ENCODE data around the gene ZNRF3.

The ZNRF3 gene

DNA sequence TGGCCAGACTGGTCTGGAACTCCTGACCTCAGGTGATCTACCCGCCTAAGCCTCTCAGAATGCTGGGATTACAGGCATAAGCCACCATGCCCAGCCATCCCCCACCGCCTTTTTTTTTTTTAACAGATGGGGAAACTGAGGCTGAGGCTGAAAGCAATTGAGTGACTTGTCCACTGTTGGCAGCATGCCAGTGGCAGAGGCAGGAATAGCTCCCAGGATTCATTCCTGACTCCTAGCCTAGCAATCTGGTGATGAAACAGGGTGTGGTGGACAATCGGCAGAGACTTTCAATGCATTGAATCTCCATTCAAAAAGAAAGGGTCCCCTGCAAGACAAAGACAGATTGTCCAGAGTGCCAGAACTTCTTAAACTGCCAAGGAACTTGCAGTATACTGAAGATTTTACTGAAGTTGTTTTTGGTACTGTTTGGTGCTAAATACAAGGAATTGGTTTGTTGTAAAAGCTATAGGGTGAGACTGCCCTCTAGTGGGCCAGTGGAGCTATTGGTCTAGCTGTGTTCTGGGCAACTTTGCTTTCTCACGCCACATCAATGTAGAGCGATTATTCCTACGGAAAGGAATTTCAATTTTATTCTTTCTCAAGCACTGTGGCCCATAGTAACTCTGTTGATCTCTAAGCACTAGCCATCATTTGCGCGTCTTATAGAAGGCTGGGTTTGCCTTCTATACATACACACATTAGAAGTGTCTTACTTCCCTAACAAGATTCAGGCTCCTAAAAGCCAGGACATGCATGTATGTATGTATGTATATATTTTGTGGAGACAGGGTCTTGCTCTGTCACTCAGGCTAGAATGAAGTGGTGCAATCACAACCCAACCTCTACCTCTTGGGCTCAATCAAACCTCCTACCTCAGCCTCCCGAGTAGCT is 157.3 kb downstream of the ZNRF3 start:
- in situ Hi-C loops (cut with MboI; ENCODE audit: low pct_unique_long_range_greater_than_20kb, low sequenced_read_pairs), result no loop called here
- DNase-seq, result peak; percentile 75

DNA sequence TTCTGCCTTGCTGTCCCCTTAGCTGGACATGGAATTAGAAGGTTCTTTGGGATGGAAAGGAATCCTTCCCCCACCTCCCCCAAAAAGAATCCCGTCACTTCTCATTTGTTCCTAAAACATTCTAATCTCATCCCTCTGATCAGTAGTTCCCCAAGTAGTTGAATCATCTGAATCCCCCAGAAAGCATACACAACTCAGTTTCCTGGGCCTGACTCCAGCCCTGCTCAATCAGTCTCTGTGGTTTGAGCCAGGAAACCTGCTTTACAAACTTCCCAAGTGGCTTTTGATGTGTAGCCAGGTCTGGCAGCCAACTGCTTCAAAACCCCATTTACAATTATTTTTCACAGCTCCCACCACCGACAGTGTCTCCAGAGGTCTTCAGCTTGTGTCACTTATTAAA is 158.0 kb downstream of the ZNRF3 start:
- DNase-seq, result no peak
- in situ Hi-C loops (cut with MboI; ENCODE audit: low pct_unique_long_range_greater_than_20kb, low sequenced_read_pairs), result no loop called here

DNA sequence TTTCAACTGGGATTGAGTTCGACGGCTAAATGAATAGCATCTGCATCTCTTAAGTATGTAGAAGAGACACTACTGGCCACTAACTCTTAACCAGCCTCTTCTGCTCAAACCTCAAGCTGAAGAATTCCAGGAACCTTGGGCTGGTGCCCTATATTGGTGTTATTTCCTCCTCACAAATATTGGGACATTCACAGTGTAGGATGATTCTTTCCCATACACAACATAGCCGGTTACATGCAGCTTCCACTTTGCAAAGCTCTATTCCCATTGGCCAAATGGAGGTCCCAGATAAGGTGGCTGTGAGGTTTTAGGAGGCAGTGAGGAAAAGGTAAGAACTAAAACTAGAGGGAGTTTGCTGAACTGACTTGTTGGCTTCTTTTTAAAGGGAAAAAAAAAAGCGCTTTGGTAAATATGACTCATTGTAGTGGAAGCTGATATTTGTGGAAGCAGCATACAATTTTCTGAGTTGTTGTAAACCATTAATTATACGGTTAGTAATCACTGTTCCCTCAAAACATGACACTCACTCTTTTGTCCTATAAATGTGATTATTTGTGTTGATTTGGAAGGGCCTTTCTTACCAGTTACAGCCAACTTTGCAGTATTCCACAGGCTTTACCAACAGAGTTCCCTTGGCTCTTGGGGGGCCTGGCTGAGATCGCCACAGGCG is 160.7 kb downstream of the ZNRF3 start:
- no peak for DNase-seq
- in situ Hi-C loops (cut with MboI; ENCODE audit: low pct_unique_long_range_greater_than_20kb, low sequenced_read_pairs), result no loop called here

DNA sequence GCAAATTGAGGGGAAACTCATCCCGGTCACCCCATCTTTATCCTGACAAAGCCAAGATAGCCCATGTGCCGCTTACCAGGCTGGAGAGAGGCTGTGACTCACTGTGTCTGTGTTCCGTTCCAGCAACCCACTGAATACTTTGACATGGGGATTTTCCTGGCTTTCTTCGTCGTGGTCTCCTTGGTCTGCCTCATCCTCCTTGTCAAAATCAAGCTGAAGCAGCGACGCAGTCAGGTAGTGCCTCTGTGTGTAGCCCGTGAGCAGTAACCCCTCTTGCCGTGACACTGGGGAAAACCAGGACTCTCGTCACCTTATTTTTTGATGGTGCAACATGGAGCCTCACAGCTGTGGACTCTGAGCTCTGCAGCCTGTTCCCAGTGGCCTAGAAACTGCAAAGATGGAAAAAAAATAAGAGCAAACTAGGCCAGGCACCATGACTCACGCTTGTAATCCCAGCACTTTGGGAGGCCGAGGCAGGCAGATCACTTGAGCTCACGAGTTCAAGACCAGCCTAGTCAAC is 161.3 kb downstream of the ZNRF3 start:
- no peak for DNase-seq
- in situ Hi-C loops (cut with MboI; ENCODE audit: low pct_unique_long_range_greater_than_20kb, low sequenced_read_pairs), result no loop called here

DNA sequence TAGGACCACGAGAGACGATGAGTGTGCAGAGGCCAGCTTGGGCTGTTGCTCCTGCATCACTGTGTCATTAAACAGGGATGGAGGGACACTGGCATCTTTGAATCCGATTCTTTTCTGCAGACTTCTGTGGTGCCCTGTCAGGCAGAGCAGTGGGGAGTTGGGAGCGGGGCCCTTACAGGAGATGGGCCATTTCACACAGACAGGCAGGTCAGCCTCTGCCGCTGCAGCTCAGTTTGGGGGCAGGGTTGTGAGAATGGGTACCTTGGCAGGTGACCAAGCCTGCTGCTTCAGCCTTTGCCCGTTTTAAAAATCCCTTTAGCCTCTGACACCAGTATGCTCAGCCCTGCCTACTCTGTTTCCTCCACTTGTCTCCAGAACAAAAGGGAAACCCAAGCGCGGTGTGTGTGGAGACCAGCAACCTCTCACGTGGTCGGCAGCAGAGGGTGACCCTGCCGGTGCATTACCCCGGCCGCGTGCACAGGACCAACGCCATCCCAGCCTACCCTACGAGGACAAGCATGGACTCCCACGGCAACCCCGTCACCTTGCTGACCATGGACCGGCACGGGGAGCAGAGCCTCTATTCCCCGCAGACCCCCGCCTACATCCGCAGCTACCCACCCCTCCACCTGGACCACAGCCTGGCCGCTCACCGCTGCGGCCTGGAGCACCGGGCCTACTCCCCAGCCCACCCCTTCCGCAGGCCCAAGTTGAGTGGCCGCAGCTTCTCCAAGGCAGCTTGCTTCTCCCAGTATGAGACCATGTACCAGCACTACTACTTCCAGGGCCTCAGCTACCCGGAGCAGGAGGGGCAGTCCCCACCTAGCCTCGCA is 165.7 kb downstream of the ZNRF3 start:
- in situ Hi-C loops (cut with MboI; ENCODE audit: low pct_unique_long_range_greater_than_20kb, low sequenced_read_pairs), result no loop called here

DNA sequence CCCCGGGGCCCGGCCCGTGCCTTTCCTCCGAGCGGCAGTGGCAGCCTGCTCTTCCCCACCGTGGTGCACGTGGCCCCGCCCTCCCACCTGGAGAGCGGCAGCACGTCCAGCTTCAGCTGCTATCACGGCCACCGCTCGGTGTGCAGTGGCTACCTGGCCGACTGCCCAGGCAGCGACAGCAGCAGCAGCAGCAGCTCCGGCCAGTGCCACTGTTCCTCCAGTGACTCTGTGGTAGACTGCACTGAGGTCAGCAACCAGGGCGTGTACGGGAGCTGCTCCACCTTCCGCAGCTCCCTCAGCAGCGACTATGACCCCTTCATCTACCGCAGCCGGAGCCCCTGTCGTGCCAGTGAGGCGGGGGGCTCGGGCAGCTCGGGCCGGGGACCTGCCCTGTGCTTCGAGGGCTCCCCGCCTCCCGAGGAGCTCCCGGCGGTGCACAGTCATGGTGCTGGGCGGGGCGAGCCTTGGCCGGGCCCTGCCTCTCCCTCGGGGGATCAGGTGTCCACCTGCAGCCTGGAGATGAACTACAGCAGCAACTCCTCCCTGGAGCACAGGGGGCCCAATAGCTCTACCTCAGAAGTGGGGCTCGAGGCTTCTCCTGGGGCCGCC is 166.4 kb downstream of the ZNRF3 start:
- in situ Hi-C loops (cut with MboI; ENCODE audit: low pct_unique_long_range_greater_than_20kb, low sequenced_read_pairs), result no loop called here
- no peak for DNase-seq

More for the DNA sequence above, 165.7 kb downstream of the ZNRF3 start:
- no peak for DNase-seq

DNA sequence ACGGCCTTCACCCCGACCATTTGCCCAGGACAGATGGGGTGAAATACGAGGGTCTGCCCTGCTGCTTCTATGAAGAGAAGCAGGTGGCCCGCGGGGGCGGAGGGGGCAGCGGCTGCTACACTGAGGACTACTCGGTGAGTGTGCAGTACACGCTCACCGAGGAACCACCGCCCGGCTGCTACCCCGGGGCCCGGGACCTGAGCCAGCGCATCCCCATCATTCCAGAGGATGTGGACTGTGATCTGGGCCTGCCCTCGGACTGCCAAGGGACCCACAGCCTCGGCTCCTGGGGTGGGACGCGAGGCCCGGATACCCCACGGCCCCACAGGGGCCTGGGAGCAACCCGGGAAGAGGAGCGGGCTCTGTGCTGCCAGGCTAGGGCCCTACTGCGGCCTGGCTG is 167.1 kb downstream of the ZNRF3 start:
- in situ Hi-C loops (cut with MboI; ENCODE audit: low pct_unique_long_range_greater_than_20kb, low sequenced_read_pairs), result no loop called here

DNA sequence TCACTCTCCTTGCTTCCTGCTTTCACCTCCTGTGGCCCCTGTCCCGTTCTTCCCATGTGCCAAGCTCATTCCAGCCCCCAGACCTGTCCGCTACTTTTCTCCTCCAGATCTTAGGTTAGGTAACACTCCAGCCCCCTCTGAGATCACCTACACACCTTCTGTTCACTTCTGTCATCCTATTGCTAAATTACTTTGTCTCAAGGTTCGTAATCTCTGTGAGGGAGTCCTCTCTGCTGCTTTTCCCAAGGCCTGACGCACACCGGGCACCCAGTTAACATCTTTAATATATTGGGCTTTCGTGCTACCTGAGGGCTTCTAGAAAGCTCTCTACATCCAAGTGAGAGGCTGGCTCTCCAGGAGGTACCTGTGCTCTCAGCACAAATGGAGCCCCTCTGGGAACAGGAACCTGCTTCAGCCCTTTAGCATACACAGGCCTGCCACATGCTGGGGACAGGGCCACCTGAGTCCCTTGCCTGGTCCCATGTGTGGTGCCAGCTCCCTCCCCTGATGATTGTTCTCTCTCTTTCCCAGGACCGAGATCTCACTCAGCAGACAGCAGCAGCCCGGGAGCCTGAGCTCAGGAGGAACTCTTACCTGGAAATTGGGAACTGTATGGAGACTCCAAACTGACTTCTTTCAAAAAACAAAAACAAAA is 169.8 kb downstream of the ZNRF3 start:
- in situ Hi-C loops (cut with MboI; ENCODE audit: low pct_unique_long_range_greater_than_20kb, low sequenced_read_pairs), result no loop called here
- DNase-seq, result no peak

More for the DNA sequence above, 167.1 kb downstream of the ZNRF3 start:
- DNase-seq, result no peak

DNA sequence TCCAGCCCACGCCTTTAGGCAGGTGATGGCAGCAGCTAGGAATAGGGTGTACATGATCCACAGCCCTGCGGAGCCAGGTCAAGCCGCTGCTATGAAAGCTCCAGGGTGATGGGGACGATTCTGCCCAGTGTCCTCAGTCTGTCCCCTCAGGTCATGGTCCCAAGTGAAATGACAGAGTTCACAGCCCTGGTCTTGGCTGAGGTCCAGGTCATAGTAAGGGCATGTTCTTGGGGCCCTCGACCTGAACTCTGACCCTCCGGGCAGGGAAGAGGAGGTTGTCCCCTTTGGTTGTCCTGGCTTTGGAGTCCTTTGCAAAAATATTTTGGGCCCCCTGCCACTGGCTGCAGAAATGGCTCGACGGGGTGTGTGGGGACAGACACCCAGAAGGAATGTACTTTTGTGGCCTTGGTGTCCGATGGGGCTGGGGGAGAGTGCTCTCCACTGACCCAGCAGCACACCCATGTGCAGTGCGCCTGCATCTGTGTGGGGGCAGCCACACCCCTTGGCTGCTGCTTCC is 170.9 kb downstream of the ZNRF3 start:
- no peak for DNase-seq
- in situ Hi-C loops (cut with MboI; ENCODE audit: low pct_unique_long_range_greater_than_20kb, low sequenced_read_pairs), result no loop called here

DNA sequence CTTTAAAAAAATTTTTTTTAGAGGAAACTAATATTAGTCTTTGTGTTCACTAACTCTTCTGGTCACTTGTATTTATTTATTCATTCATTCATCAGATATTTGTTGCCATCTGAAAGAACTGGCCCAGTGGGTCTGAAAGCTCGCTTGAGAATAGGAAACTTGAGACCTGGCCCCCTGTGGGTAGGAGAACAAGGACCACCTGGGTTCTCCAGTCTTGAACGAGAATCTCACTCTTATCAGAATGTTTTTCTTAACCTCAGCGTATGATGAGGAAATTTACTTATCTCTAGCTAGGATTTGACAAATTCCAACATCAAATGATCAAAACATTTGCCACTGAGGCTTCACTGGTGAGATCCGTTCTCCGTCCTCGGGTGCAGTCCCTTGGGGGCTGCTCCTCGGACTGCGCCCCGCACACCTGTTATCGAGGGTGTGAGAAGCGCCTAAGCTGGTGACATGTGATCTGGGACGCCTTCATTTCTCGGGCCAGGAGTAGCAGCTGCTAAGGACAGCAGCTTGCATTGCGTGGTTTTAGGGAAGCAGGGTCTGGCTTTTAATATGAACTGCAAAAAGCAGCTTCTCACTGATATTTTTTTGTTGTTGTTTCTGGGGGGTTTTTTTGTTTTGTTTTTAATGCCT is 171.9 kb downstream of the ZNRF3 start:
- DNase-seq, result no peak
- in situ Hi-C loops (cut with MboI; ENCODE audit: low pct_unique_long_range_greater_than_20kb, low sequenced_read_pairs), result no loop called here

DNA sequence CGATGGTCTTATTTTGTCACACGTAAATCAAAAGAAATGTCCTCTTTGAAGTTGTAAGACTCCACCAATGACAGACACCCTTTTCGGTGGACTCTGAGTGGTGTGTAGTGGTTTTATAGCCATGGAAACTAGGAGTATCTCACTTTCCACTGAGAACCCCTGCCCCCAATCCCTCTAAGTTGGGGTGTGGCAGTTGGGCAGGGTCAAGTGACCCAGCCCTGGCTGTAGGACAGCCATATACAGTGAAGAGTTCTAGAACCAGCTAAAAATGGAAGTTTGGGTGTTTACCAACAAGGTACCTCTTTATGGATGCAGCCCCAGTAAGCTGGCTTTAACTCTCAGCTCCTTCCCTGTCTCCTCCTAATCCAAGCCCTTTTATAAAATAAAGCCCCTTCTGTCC is 173.1 kb downstream of the ZNRF3 start:
- DNase-seq, result no peak
- in situ Hi-C loops (cut with MboI; ENCODE audit: low pct_unique_long_range_greater_than_20kb, low sequenced_read_pairs), result no loop called here

DNA sequence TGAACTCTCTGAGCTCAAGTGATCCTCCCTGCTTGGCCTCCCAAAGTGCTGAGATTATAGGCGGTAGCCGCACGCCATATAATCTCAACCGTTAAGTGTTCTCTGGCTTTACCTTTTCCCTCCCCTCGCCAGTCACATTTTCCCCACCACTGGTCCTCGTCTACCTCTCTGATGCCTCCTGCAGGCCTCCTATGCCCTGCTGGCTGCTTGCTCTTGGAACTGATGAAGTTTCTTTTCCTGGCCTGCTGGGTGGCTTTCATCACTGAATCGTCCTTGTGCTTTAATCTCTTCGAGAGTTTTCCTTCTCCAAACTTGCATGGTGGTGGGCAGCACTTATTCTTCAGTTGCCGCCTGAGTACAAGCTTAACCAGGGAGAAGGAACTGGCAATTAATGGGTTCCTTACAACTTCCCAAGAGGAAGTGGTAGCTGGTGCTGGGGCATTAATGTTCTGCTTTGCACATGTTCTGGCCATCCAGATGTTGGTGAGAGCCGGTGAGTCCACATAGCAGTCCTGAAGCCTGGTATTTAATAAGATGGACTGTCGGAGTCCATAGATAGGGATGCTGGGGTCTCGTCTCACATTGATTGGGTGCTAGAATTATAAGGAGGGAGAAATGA is 177.0 kb downstream of the ZNRF3 start:
- peak; percentile 35 for DNase-seq
- in situ Hi-C loops (cut with MboI; ENCODE audit: low pct_unique_long_range_greater_than_20kb, low sequenced_read_pairs), result no loop called here

DNA sequence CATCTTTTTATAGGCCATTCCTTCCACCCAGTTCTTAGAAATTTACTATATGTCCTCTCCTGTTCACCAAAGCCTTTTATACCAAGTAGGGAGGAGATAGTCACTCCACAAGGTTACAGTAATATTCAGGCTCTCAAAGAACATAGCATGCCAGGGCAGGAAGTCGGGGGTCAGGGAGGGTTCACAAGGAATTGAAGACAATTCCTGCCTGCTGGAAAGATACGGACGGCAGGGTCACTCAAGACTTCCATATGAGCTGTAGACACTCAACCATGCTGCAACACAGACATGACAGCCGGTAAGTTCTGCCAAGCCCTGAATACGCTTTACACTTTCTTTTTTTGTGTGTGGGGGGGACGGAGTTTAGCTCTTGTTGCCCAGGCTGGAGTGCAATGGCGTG is 177.6 kb downstream of the ZNRF3 start:
- in situ Hi-C loops (cut with MboI; ENCODE audit: low pct_unique_long_range_greater_than_20kb, low sequenced_read_pairs), result no loop called here
- DNase-seq, result no peak

DNA sequence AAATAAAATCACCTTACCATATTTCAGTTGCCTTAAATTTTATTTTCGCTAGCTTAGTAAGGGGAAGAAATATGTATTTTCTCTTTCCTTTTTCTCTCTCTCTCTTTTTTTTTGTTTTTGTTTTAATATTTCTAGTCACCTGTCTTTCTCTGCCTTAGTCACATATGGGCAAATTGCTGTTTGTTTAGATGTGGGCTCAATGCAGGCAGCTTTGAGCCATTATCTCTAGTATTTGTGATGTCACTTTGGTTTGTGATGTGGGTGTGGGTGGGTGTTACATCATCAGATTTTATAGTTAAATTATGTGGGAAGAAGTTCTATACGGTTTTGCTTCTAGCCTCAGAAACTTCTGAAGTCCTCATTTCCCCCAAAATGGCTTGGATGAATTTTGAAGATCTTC is 178.4 kb downstream of the ZNRF3 start, which contains the start of gene C22orf31:
Gene C22orf31 (minus strand): TSS at position 59 of the 400 bp plus-strand sequence. CDS start 39 bp downstream, at position 20.
- in situ Hi-C loops (cut with MboI; ENCODE audit: low pct_unique_long_range_greater_than_20kb, low sequenced_read_pairs), result no loop called here
- DNase-seq, result no peak

DNA sequence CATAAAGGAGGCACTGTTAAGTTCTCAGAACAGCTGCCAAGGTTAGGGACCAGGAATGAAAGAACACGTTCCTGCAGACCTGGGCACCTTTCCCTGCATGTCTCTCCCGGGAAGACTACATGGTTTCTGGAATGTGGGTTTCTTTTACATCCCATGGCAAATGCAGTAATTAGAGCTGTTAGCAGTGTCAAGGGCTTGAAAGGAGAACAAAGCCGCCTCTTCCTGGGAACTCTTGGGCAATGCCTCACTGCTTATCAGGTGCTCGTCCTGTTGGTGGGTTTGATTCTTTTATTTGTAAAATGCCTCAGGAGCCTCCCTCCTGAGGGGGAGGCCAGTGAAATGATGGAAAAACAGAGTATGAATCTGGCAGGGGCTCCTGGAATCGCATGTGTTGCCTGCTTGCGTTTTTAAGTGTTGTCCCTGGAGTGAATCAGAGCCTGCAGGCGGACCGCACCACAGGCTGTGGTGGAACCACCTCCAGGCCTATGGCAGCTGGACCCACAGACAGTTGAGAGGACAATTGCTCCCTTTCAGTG is 179.0 kb downstream of the ZNRF3 start:
- in situ Hi-C loops (cut with MboI; ENCODE audit: low pct_unique_long_range_greater_than_20kb, low sequenced_read_pairs), result no loop called here
- no peak for DNase-seq

DNA sequence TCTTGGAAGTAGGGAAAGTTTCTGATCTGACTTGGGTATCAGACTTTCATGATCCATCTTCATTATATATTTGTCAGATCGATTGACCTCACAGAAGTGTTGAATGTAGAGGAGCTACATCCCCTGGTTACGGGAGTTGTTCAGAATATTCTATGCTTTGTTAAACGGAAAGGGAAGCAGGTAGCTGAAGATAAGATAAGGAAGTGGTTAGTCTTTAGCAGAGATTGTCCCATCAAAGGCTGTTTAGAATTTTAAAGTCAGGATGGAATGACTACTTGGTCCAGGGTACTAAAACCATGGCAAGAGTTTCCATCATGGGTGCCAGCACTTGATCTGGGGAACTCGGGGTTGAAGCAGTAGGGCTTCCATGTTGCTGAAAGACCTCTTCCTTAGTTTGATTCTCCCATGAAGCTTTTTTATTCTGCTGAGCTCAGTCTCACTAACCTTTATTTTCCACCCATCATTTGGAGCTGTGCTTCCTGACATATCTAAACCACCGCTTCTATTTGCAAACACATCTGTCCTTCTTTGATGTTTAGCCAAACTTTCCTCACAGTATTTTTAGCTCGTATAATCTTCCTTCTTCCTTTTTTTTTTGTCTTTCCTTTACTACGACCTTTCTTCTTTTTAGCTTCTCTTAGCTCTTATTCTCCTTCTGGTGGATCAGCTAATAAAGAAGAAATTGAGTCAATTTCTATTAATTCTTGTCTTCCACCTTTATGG is 182.3 kb downstream of the ZNRF3 start:
- in situ Hi-C loops (cut with MboI; ENCODE audit: low pct_unique_long_range_greater_than_20kb, low sequenced_read_pairs), result no loop called here

DNA sequence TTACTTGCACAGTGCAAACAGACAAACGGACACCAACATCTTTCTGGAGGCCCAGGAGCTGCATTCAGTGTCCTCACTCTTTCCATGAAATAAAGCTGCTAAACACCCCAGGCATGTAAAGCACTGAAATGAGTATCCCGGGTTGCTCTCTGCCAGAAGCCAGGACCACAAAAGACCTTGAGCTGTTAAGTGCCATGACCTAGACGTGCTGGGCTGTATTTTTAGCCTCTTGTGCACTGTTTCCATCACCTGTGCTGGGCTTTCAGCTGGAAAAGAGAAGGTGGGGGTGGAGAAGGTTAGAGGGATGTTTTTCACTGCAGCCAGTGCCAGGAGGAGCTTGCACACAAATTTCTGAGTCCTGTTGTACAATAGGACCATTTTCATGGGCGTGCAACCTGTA is 186.1 kb downstream of the ZNRF3 start:
- no peak for DNase-seq
- in situ Hi-C loops (cut with MboI; ENCODE audit: low pct_unique_long_range_greater_than_20kb, low sequenced_read_pairs), result no loop called here

More for the DNA sequence above, 182.3 kb downstream of the ZNRF3 start:
- DNase-seq, result no peak
